Naive thymus-derived CD8-positive, alpha-beta T cell (primary cell): ENCODE data around the gene LRP1-AS. TPM values are rescaled to one million over a fixed set of nuclear protein-coding genes. Genes with fewer than 3 reads are reported as not detected.

Source experiments
- ATAC-seq, 2 donors: fragments of 150-1000 bp; cut with Tn5 transposase in 1 of 2; sonication (Bioruptor Pico), chemical (Tn5 transposase) in 1 of 2; 1 replicate in 1 of 2; 2 replicates in 1 of 2; pipeline ENCODE4 v1.10.0; 2021; ENCODE audit warnings: mild to moderate bottlenecking in 2 of 2, moderate library complexity in 2 of 2
- POLR2A ChIA-PET: fragments of 350-600 bp; sonication (Branson Sonifier 250); formaldehyde crosslinking; loops from one replicate; lab custom pipeline; 2021; ENCODE audit warnings: antibody characterized with exemption; lab: Charles Lee
- DNase-seq, 10 donors: peaks; one replicate each; pipeline versions ENCODE4 v3.0.0 to v3.0.0-alpha.2; 2020 to 2022
- H3K27ac Mint-ChIP-seq, 10 donors: one replicate each; pipeline ENCODE4 v1.8.0; 2020 to 2022; ENCODE audit warnings: mild to moderate bottlenecking in 10 of 10, mixed read lengths in 10 of 10, moderate library complexity in 4 of 10, inconsistent platforms in 1 of 10
- H3K27me3 Mint-ChIP-seq, 5 donors: one replicate each; pipeline ENCODE4 v1.8.0; 2021 to 2022; ENCODE audit warnings: mixed read lengths in 5 of 5
- H3K36me3 Mint-ChIP-seq, 3 donors: one replicate each; pipeline ENCODE4 v1.8.0; 2020 to 2022; ENCODE audit warnings: mixed read lengths in 3 of 3, mild to moderate bottlenecking in 2 of 3, inconsistent platforms in 1 of 3
- H3K4me1 Mint-ChIP-seq, 4 donors: one replicate each; pipeline ENCODE4 v1.8.0; 2021 to 2022; ENCODE audit warnings: mixed read lengths in 4 of 4
- H3K4me3 Mint-ChIP-seq, 10 donors: one replicate each; pipeline ENCODE4 v1.8.0; 2020 to 2022; ENCODE audit warnings: mild to moderate bottlenecking in 10 of 10, mixed read lengths in 10 of 10, moderate library complexity in 6 of 10, inconsistent platforms in 1 of 10
- H3K9me3 Mint-ChIP-seq, 9 donors: one replicate each; pipeline ENCODE4 v1.8.0; 2020 to 2022; ENCODE audit warnings: mixed read lengths in 9 of 9, mild to moderate bottlenecking in 3 of 9, inconsistent platforms in 1 of 9, moderate library complexity in 1 of 9
- polyA plus RNA-seq, 3 donors: library from polyadenylated mRNA; unstranded; fragments of 300-500 nt; fragmentation: Illumina TruSeq; gene quantifications; one replicate each; pipeline ENCODE4 v1.2.3, GENCODE V29; 2021
- total RNA-seq, 8 experiments: library from RNA in 2 of 8; stranded (reverse) in 2 of 8; gene quantifications; one replicate each; pipeline ENCODE4 v1.2.3 and lab custom pipeline; 2021 to 2026

LRP1-AS gene
- total and polyA plus RNA-seq, 5 experiments from 2014 or later = not detected

- Mint-ChIP-seq H3K4me3 (no peak overlapping the region), H3K27me3 (peaks cover 0 to 11% (median 0%) of the 10 kb centered on the region in 5 donors), H3K4me1 (peaks cover 4 to 16% (median 9%) of the 10 kb centered on the region in 4 donors), H3K9me3 (no peaks in the 10 kb centered on the region), H3K27ac (no peak overlapping the region), H3K36me3 (no peaks in the 10 kb centered on the region)
- DNase-seq (no peak), ATAC-seq (no peak)
- POLR2A ChIA-PET = no interaction called here
These were observed 9.4 kb upstream of the LRP1-AS start for GRCh38 chr12:57156701-57157403.

- Mint-ChIP-seq H3K4me1 (peaks cover 4 to 16% (median 9%) of the 10 kb centered on the region in 4 donors), H3K36me3 (no peaks in the 10 kb centered on the region), H3K27ac (peak overlapping the region in 1 of 10 donors; percentile 27), H3K27me3 (peaks cover 0 to 11% (median 2%) of the 10 kb centered on the region in 5 donors), H3K4me3 (no peak overlapping the region), H3K9me3 (no peaks in the 10 kb centered on the region)
- POLR2A ChIA-PET = no interaction called here
- DNase-seq = no peak
- no peak for ATAC-seq
These were observed 7.5 kb upstream of the LRP1-AS start for GRCh38 chr12:57154804-57155434.

- POLR2A ChIA-PET = no interaction called here
- no peak overlapping the region for H3K4me3 Mint-ChIP-seq
- H3K9me3 Mint-ChIP-seq = no peaks in the 10 kb centered on the region
- peaks cover 0 to 11% (median 2%) of the 10 kb centered on the region in 5 donors for H3K27me3 Mint-ChIP-seq
- H3K4me1 Mint-ChIP-seq = peaks cover 4 to 19% (median 9%) of the 10 kb centered on the region in 4 donors
- DNase-seq (no peak), ATAC-seq (no peak)
- H3K27ac Mint-ChIP-seq = no peak overlapping the region
- no peaks in the 10 kb centered on the region for H3K36me3 Mint-ChIP-seq
These were observed 6.7 kb upstream of the LRP1-AS start for GRCh38 chr12:57154076-57154475.

- peaks cover 0 to 11% (median 2%) of the 10 kb centered on the region in 5 donors for H3K27me3 Mint-ChIP-seq
- peaks cover 4 to 19% (median 9%) of the 10 kb centered on the region in 4 donors for H3K4me1 Mint-ChIP-seq
- no peaks in the 10 kb centered on the region for H3K9me3 Mint-ChIP-seq
- DNase-seq (no peak), ATAC-seq (no peak)
- no peak overlapping the region for H3K4me3 Mint-ChIP-seq
- peak overlapping the region in 2 of 10 donors; percentile 51 to 69 for H3K27ac Mint-ChIP-seq
- POLR2A ChIA-PET = no interaction called here
- no peaks in the 10 kb centered on the region for H3K36me3 Mint-ChIP-seq
These were observed 6.1 kb upstream of the LRP1-AS start for GRCh38 chr12:57153415-57153997.

GRCh38 chr12:57152639-57153038 lies 5.2 kb upstream of the LRP1-AS start:
- peaks cover 0 to 11% (median 2%) of the 10 kb centered on the region in 5 donors for H3K27me3 Mint-ChIP-seq
- no peak overlapping the region for H3K4me3 Mint-ChIP-seq
- DNase-seq (no peak), ATAC-seq (no peak)
- H3K9me3 Mint-ChIP-seq = no peaks in the 10 kb centered on the region
- H3K27ac Mint-ChIP-seq = no peak overlapping the region
- peaks cover 2 to 12% (median 4%) of the 10 kb centered on the region in 4 donors for H3K4me1 Mint-ChIP-seq
- POLR2A ChIA-PET = interaction anchor here (0.9 kb wide), 1 partner anchor 87 kb away, joined by 3 read pairs; no protein-coding TSS in a partner anchor
- no peaks in the 10 kb centered on the region for H3K36me3 Mint-ChIP-seq

- no peaks in the 10 kb centered on the region for H3K36me3 Mint-ChIP-seq
- peak overlapping the region in 1 of 10 donors; percentile 21 for H3K27ac Mint-ChIP-seq
- H3K4me1 Mint-ChIP-seq = peaks cover 0 to 11% (median 0%) of the 10 kb centered on the region in 4 donors
- H3K9me3 Mint-ChIP-seq = no peaks in the 10 kb centered on the region
- no peak for ATAC-seq
- no peak for DNase-seq
- no peak overlapping the region for H3K4me3 Mint-ChIP-seq
- POLR2A ChIA-PET = interaction anchor here (0.9 kb wide), 1 partner anchor 86 kb away, joined by 3 read pairs; no protein-coding TSS in a partner anchor
- peaks cover 0 to 11% (median 2%) of the 10 kb centered on the region in 5 donors for H3K27me3 Mint-ChIP-seq
These were observed 4.6 kb upstream of the LRP1-AS start for GRCh38 chr12:57151741-57152630.

- peaks cover 0 to 6% (median 2%) of the 10 kb centered on the region in 5 donors for H3K27me3 Mint-ChIP-seq
- no peak overlapping the region for H3K4me3 Mint-ChIP-seq
- H3K9me3 Mint-ChIP-seq = no peaks in the 10 kb centered on the region
- POLR2A ChIA-PET = no interaction called here
- peaks cover 0 to 7% (median 0%) of the 10 kb centered on the region in 4 donors for H3K4me1 Mint-ChIP-seq
- no peaks in the 10 kb centered on the region for H3K36me3 Mint-ChIP-seq
- ATAC-seq = no peak
- peak overlapping the region in 1 of 10 donors; percentile 21 for H3K27ac Mint-ChIP-seq
- no peak for DNase-seq
These were observed 3.1 kb upstream of the LRP1-AS start for GRCh38 chr12:57150400-57151000.

DNA sequence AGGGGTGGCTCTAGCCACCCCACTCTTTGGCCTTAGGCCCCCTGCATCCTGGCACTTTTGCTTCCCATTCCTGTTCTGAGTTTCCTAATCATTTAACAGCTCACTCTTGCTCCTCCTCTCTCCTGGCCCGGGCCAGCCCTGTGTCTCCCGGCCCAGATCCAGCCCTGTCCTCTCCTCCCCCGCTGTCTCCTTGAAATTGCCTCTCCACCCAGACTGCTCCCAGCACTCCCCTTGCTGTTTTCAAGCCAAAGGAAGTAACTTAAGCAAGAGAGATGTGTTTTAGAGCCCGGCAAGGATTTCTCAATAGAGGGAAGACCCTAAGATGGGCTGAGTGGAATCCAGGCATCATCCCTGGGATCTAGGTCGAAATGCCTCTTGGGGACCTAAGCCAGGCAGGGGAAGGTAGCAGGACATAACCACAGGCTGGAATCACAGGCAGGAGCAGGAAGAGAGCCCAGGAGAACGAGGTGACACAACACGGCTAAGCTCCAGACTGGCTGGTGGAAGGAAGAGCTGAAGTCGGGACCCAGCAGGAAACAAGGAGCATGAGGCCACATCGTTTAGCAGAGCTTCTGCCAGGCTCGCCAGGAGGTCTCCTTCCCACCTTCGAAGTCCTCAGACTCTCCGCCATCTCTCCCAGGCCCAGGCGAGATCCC lies 2.0 kb upstream of the LRP1-AS start:
- ATAC-seq (no peak), DNase-seq (no peak)
- POLR2A ChIA-PET = no interaction called here
- H3K4me3 Mint-ChIP-seq = no peak overlapping the region
- H3K4me1 Mint-ChIP-seq = peaks cover 0 to 7% (median 0%) of the 10 kb centered on the region in 4 donors
- H3K36me3 Mint-ChIP-seq = no peaks in the 10 kb centered on the region
- H3K27me3 Mint-ChIP-seq = peaks cover 0 to 6% (median 2%) of the 10 kb centered on the region in 5 donors
- H3K27ac Mint-ChIP-seq = peak overlapping the region in 1 of 10 donors; percentile 60
- no peaks in the 10 kb centered on the region for H3K9me3 Mint-ChIP-seq

GRCh38 chr12:57148469-57149244 lies 1.2 kb upstream of the LRP1-AS start:
- peaks cover 1 to 8% (median 5%) of the 10 kb centered on the region in 4 donors for H3K4me1 Mint-ChIP-seq
- no peaks in the 10 kb centered on the region for H3K9me3 Mint-ChIP-seq
- no peaks in the 10 kb centered on the region for H3K36me3 Mint-ChIP-seq
- H3K27ac Mint-ChIP-seq = no peak overlapping the region
- ATAC-seq (no peak), DNase-seq (no peak)
- POLR2A ChIA-PET = no interaction called here
- H3K4me3 Mint-ChIP-seq = no peak overlapping the region
- peaks cover 0 to 6% (median 2%) of the 10 kb centered on the region in 5 donors for H3K27me3 Mint-ChIP-seq

- DNase-seq (no peak), ATAC-seq (no peak)
- POLR2A ChIA-PET = no interaction called here
- Mint-ChIP-seq H3K27ac (no peak overlapping the region), H3K27me3 (peaks cover 0 to 2% (median 0%) of the 10 kb centered on the region in 5 donors), H3K9me3 (no peaks in the 10 kb centered on the region), H3K36me3 (no peaks in the 10 kb centered on the region), H3K4me1 (peaks cover 9 to 26% (median 18%) of the 10 kb centered on the region in 4 donors), H3K4me3 (no peak overlapping the region)
These were observed 1.3 kb downstream of the LRP1-AS start for GRCh38 chr12:57146092-57146491.

DNA sequence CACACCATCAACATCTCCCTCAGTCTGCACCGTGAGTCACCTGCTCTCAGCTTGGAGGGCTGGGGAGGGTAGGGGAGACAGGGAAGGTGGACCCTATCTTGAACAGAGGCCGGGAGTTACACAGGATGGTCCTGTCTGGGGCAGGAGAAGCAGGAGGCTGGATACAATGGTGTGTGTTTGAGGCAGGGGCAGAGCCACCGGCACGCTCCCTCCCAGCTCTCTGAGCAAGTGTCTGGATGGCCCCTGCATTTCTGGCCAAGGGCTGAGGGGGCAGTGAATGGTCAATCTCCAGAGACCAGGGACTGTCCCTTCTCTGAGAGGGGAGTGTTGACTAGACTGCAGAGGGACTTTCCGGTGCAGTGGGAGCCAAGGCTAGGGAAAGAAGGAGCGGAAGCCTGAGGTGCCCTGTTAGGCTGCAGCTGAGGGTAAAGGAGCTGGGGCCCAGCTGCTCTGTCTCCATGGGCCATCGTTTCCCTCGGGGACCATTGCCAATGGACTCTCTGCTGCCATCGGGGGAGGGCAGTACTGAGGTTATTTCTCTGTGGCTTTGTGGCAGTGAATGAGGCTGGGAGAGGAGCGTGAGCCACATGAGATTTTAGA lies 1.9 kb downstream of the LRP1-AS start:
- no peak for DNase-seq
- H3K4me3 Mint-ChIP-seq = no peak overlapping the region
- no peaks in the 10 kb centered on the region for H3K27me3 Mint-ChIP-seq
- no peaks in the 10 kb centered on the region for H3K36me3 Mint-ChIP-seq
- H3K4me1 Mint-ChIP-seq = peaks cover 9 to 26% (median 18%) of the 10 kb centered on the region in 4 donors
- no peaks in the 10 kb centered on the region for H3K9me3 Mint-ChIP-seq
- POLR2A ChIA-PET = no interaction called here
- no peak for ATAC-seq
- H3K27ac Mint-ChIP-seq = no peak overlapping the region
